HS-5 (cell line): ENCODE measurements around the gene SKA3.
A peak's percentile ranks its signal among the peaks of the same experiment; 100 is the strongest.
"Not testable (repeated sequence)": the region's sequence is repeated elsewhere in the genome, so short reads cannot be mapped to it uniquely, and the experiment has no call there.

Experiments used
- DNase-seq: peaks from one replicate; pipeline ENCODE4 v3.0.0-alpha.2; 2012; ENCODE audit warnings: low read depth

Gene SKA3

DNA sequence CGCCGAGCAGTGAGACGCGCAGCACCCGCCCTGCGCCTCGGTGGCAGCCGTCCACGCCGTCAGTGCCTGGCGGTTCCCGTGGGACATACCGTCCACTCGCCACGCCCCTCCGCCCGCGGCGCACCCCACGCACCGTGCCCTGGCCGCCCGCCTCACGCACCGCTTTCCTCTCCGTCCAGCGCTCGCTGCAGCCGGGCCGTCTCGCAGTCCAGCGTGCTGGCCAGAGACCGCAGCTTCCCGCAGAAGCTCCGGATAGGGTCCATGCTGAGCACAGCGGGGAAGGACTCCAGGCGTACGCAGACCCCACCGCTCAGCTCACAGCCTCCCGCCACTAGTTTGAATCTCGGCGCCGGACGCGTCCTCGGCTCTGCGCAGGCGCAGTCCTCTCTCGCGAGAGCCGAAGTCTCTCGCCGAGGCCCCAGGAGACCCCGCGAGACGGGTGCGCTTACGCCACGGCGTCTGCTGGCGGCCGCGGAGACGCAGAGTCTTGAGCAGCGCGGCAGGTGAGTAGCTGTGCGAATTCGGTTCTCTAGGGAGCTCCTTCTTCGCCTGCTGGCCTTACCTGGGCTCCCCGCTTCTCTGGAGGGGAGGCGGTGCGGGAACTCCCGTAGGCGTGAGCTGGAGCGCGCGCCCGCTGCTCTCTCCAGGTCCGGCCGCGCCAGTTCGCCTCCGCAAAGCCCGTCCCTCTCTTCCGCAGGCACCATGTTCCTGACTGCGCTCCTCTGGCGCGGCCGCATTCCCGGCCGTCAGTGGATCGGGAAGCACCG lies at the start of gene SKA3, which contains the start of gene MRPL57:
Gene SKA3 (minus strand): TSS at position 338 of the 767 bp plus-strand sequence. CDS start 75 bp downstream, at position 263.
Gene MRPL57 (plus strand): TSS at position 444 of the 767 bp plus-strand sequence. CDS start 259 bp downstream, at position 703.
- DNase-seq: peak; percentile 37

- DNase-seq: no peak
Observed at GRCh38 chr13:21225082-21225481, 48.7 kb upstream of the SKA3 start.

DNA sequence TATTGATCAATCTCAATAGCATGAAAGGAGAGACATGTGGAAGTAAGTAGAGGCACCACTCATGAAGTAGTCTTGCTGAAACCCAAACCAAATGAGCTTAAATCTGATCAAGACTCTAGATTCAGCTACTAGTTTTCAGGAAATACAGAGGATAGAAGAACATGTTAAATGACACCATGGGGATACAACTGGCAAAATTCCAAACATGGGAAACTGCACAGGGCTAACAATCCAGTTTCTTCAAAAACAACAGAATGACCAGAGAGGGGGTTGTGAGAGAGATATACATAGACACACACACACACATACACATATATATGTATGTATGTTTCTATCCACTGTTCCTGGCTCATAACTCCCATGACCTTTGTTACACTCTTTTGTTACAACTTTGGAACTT lies 44.9 kb upstream of the SKA3 start:
- no peak for DNase-seq

- DNase-seq: not testable (repeated sequence)
Observed at GRCh38 chr13:21219716-21220115, 43.4 kb upstream of the SKA3 start.

- DNase-seq: no peak
Observed at GRCh38 chr13:21219036-21219381, 42.7 kb upstream of the SKA3 start.

DNA sequence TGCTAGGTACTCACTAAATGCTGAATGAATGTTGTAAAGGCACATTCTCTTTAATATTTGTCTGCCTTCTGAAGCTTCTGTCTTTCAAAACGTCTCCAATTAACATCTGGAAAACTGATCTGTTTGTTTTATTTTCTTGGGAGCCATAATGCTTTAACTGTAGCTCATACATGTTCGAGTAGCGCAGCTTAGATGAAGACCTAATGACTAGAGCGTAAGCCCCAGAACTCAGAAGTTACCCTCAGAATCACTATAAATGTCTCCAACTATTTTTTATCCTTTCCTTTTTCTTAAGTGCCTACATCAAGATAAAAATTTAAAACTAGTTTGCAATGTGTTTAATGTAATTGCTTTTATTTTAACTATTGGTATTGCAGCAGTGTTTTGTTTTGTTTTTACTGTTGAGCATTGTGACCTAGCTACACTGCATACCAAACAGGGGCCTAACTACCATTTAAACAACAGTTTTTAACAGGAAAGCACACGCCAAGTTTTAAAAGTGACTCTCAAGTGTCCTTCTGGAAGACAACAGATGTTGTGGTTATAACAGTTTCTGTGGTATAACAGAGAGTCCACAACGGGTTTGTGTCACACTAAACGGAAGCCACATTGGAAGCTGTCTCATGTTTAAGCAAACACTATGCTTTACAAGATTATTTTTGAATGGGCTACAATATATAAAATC lies 42.1 kb upstream of the SKA3 start:
- no peak for DNase-seq

DNA sequence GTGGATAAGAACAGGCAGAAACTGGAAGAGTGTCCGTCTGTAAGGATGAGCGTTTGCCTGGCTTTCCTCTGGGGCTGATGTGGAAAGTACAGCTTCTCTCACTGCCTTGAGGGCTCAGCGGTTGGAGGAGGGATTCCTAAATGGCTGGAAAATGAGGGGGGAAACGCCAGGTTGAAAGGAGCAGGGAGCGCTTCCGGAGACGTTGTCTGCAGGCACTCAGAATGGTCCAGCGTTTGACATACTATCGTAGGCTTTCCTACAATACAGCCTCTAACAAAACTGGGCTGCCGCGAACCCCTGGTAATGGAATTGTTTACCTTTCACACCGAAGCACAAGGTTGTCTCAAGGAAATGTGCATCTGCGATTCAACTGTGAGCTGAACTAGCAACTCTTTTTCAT lies 40.0 kb upstream of the SKA3 start:
- DNase-seq: no peak

DNA sequence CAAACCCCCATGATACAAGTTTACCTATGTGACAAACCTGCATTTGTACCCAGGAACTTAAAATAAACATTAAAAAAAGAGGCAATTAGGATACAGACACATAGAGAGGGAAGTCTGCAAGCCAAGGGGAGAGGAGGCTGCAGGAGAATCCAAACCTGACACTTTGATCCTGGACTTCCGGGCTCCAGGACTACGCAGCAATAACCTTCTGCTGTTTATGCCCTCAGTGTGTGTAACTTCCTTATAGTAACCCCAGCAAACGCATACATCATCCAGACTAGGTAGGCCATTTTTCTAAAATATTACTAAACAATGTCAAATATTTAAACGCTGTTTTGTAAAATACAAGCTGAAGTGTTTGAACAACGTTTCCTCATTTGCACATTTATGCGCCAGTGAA lies 39.1 kb upstream of the SKA3 start:
- not testable (repeated sequence) for DNase-seq

DNA sequence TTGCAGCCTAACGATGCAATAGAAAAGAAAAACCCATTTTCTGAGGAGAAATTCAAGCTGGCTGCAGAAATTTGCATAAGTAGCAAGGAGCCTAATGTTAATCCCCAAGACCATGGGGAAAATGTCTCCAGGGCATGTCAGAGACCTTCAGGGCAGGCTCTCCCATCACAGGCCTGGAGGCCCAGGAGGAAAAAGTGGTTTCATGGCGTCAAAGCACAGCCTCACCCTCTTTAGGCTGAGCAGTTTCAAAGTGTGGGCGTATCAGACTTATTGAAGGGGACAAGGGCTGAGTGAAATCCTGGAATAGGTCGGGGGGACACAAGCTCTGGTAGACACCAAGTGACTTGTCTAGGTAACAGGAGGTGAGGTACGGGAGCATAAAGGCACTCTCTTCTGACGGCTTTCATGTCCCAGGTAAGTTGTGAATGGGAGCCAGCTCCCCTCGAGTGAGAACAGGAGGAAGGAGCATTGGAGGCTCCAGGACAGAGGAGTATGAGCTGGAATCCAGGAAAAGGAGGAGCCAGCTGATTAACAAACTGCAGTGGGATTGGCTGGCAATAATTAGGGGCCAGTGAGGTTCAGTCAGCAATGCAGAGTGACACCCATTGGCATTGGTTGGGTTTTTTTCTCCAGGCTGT lies 35.9 kb upstream of the SKA3 start:
- DNase-seq: no peak

DNA sequence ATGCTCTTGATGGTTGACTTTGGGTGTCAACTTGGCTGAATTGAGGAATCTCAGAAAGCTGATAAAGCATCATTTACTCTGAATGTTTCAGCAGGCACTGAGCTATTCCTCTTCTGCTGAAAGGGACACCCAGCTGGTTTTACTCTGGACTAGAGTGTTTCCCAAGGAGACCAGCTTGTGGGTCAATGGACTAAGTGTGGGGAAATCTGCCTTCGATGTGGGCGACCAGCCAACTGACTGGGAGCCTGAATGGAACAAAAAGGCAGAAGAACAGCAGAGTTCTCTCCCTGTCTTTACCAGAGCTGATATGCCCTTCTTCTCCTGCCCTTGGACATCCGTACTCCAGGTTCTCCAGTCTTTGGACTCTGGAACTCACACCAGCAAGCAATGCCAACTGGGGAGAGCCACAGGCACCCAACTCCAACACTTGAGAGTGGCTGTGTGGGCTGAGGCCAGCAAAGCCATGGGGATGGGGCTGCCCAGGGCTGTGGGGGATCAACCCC lies 32.4 kb upstream of the SKA3 start:
- no peak for DNase-seq

- no peak for DNase-seq
Observed at GRCh38 chr13:21202767-21203531, 26.6 kb upstream of the SKA3 start.

DNA sequence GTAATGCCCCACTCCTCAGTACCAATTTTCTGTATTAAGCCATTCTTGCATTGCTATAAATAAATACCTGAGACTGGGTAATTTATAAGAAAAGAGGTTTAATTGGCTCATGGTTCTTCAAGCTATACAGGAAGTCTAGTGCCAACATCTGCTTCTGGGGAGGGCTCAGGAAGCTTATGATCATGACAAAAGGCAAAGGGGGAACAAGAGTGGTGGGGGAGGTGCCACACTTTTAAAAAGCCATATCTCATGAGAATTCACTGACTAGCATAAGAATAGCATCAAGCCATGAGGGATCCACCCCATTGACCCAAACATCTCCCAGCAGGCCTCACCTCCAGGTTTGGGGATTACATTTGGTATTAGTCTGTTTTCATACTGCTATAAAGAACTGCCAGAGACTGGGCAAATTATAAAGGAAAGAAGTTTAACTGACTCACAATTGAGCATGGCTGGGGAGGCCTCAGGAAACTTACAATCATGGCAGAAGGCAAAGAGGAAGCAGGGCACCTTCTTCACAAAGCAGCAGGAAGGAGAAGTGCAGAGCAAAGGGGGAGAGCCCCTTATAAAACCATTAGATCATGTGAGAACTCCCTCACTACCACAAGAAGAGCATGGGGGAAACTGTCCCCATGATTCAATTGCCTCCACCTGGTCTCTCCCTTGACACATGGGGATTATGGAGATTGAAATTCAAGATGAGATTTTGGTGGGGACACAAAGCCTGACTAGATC lies 25.3 kb upstream of the SKA3 start:
- DNase-seq: not testable (repeated sequence)

GRCh38 chr13:21198391-21198790 lies 22.0 kb upstream of the SKA3 start:
- DNase-seq: not testable (repeated sequence)

DNA sequence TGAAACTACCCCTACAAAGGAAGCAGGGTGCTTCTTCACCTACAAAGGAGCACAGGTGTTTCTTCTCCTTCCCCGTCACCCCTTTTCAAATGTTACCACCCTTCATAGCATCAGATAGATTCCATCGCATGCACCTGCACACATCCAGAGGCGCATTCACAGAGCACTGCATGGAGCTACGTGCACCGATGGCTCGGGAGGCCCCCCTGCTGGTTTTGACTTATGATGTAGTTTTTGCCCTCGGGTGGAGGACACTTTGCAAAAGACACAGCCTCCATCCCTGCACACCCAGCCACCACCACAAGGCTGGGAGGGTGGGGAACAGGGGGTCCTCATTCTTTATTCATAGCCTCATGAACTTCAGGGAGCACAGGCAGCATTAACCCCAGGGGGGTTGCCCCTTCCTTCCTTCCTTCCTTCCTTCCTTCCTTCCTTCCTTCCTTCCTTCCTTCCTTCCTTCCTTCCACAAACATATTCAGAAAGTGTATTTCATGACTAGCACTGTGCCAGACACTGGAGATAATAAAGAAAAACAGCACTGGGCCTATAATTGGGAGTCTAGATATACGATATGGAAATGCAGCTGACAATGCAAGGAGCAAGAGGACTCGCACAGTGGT lies 21.4 kb upstream of the SKA3 start:
- DNase-seq: not testable (repeated sequence)

GRCh38 chr13:21194756-21195155 lies 18.4 kb upstream of the SKA3 start:
- DNase-seq: not testable (repeated sequence)

DNA sequence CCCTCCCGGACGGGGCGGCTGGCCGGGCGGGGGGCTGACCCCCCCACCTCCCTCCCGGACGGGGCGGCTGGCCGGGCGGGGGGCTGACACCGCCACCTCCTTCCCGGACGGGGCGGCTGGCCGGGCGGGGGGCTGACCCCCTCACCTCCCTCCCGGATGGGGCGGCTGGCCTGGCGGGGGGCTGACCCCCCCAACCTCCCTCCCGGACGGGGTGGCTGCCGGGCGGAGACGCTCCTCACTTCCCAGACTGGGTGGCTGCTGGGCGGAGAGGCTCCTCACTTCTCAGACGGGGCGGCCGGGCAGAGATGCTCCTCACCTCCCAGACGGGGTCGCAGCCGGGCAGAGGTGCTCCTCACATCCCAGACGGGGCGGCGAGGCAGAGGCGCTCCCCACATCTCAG lies 10.1 kb upstream of the SKA3 start:
- DNase-seq: not testable (repeated sequence)

GRCh38 chr13:21181671-21182070 lies 5.3 kb upstream of the SKA3 start:
- DNase-seq: no peak

GRCh38 chr13:21176982-21177284 lies 581 bp upstream of the SKA3 start:
- DNase-seq: no peak

DNA sequence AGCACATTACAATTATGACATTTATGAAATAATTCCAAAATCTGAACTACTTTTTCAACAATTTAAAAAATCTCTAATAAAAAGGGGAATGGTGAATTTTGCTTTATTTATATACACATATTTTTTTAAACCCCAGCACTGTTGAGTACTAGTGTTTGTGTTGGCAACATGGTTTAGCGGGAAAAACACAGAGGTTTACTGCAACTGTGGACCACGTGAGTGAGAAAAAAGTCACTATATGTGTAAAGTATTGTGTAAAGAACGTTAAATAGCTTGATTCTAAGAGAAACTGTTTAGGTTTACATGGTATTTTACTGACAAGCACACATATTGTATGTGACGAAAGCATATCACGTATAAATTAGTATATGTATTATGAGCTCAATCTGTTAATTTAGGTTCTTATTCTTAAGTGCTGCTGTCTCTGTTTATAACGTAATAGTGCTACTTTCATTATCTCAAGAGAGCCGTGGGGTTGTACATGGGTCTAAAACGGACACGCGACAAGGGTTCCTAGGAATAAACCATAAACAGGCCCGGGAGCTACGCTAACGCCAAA lies 617 bp downstream of the SKA3 start:
- peak; percentile 11 for DNase-seq

DNA sequence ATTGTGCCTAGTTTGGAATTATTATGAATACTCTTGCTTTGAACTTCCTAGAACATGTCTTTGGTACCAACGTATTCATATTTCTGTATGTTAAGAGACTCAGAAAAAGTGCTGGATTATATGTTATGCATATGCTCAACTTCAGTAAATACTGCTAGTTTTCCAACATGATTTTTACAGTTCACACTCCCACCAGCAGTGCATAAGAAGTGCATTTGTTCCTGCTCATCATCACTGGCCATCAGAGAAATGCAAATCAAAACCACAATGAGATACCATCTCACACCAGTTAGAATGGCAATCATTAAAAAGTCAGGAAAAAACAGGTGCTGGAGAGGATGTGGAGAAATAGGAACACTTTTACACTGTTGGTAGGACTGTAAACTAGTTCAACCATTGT lies 2.6 kb downstream of the SKA3 start:
- not testable (repeated sequence) for DNase-seq

DNA sequence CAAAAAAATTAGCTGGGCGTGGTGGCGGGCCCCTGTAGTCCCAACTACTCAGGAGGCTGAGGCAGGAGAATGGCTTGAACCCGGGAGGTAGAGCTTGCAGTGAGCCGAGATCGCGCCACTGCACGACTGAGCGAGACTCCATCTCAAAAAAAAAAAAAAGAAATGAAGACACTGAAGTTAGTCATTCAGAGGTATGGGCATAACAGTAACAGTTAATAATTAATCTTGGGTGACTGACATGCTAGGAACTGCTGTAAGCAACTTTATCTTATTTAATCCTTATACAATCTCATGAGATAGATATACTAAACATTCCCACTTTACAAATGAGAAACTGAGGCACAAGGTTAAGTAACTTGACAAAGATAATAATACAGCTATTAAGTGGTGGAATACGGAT lies 4.9 kb downstream of the SKA3 start:
- no peak for DNase-seq
